Measurements from ENCODE around the gene ZNF441. TPM values are rescaled to one million over a fixed set of nuclear protein-coding genes. Genes with fewer than 3 reads are reported as not detected.

Gene ZNF441
- polyA plus RNA-seq, 1 donor from 2014 or later = 138 TPM

- TF ChIP-seq CTCF (IDR thresholded peaks at IDR 0.05; ENCODE audit: poor library complexity, severe bottlenecking) = no peak
These were observed 17.6 kb downstream of the ZNF441 start (continued) for GRCh38 chr19:11784356-11784755.

GRCh38 chr19:11787536-11787935 lies 20.7 kb downstream of the ZNF441 start:
- TF ChIP-seq RAD21 (conservative IDR thresholded peaks at IDR 0.05) (no peak), TAF1 (IDR thresholded peaks at IDR 0.05; ENCODE audit: low read depth) (no peak), REST (IDR thresholded peaks at IDR 0.05; ENCODE audit: borderline replicate concordance) (no peak), SMC3 (conservative IDR thresholded peaks at IDR 0.05; ENCODE audit: poor library complexity) (no peak), CTCF (IDR thresholded peaks at IDR 0.05; ENCODE audit: poor library complexity, severe bottlenecking) (no peak), POLR2AphosphoS5 (IDR thresholded peaks at IDR 0.05) (no peak), EP300 (conservative IDR thresholded peaks at IDR 0.05; ENCODE audit: poor library complexity, severe bottlenecking) (no peak), EZH2 (IDR thresholded peaks at IDR 0.05; ENCODE audit: borderline replicate concordance, insufficient read depth, low read length, poor library complexity, severe bottlenecking) (no peak), MXI1 (conservative IDR thresholded peaks at IDR 0.05; ENCODE audit: poor library complexity, severe bottlenecking) (no peak)
- Histone ChIP-seq H2AFZ (ENCODE audit: low read depth, low read length) (no peak overlapping the region), H3K9ac (ENCODE audit: low read length) (no peak overlapping the region), H3K79me2 (replicated peaks; ENCODE audit: insufficient read depth, low read length) (no peaks in the 10 kb centered on the region), H3K9me2 (ENCODE audit: insufficient read depth, low read length) (no peaks in the 10 kb centered on the region), H4K20me1 (ENCODE audit: insufficient read depth) (no peaks in the 10 kb centered on the region), H3K4me2 (ENCODE audit: low read length) (no peak overlapping the region), H3K36me3 (ENCODE audit: insufficient read depth, low read length) (peaks cover 12% of the 10 kb centered on the region), H3K4me3 (ENCODE audit: low read length) (no peak overlapping the region), H3F3A (ENCODE audit: insufficient read depth, low read length, poor library complexity, severe bottlenecking) (no peaks in the 10 kb centered on the region), H3K27me3 (ENCODE audit: insufficient read depth, low read depth, low read length) (no peaks in the 10 kb centered on the region), H3K27ac (ENCODE audit: low read length) (no peak overlapping the region), H3K9me3 (ENCODE audit: low read length) (peaks cover 7% of the 10 kb centered on the region)

- TF ChIP-seq TAF1 (IDR thresholded peaks at IDR 0.05; ENCODE audit: low read depth) (no peak), POLR2AphosphoS5 (IDR thresholded peaks at IDR 0.05) (no peak), EZH2 (IDR thresholded peaks at IDR 0.05; ENCODE audit: borderline replicate concordance, insufficient read depth, low read length, poor library complexity, severe bottlenecking) (no peak), CTCF (IDR thresholded peaks at IDR 0.05; ENCODE audit: poor library complexity, severe bottlenecking) (no peak), MXI1 (conservative IDR thresholded peaks at IDR 0.05; ENCODE audit: poor library complexity, severe bottlenecking) (no peak), EP300 (conservative IDR thresholded peaks at IDR 0.05; ENCODE audit: poor library complexity, severe bottlenecking) (no peak), REST (IDR thresholded peaks at IDR 0.05; ENCODE audit: borderline replicate concordance) (no peak), SMC3 (conservative IDR thresholded peaks at IDR 0.05; ENCODE audit: poor library complexity) (no peak), RAD21 (conservative IDR thresholded peaks at IDR 0.05) (no peak)
- no peaks in the 10 kb centered on the region for H4K20me1 ChIP-seq (ENCODE audit: insufficient read depth)
- no peaks in the 10 kb centered on the region for H3K9me2 ChIP-seq (ENCODE audit: insufficient read depth, low read length)
- H3K4me3 ChIP-seq (ENCODE audit: low read length) = no peak overlapping the region
- H3F3A ChIP-seq (ENCODE audit: insufficient read depth, low read length, poor library complexity, severe bottlenecking) = no peaks in the 10 kb centered on the region
- no peak overlapping the region for H3K27ac ChIP-seq (ENCODE audit: low read length)
- no peak overlapping the region for H2AFZ ChIP-seq (ENCODE audit: low read depth, low read length)
- no peaks in the 10 kb centered on the region for H3K79me2 ChIP-seq (replicated peaks; ENCODE audit: insufficient read depth, low read length)
- no peak overlapping the region for H3K9ac ChIP-seq (ENCODE audit: low read length)
- H3K27me3 ChIP-seq (ENCODE audit: insufficient read depth, low read depth, low read length) = no peaks in the 10 kb centered on the region
- H3K4me2 ChIP-seq (ENCODE audit: low read length) = no peak overlapping the region
- H3K36me3 ChIP-seq (ENCODE audit: insufficient read depth, low read length) = no peaks in the 10 kb centered on the region
- H3K9me3 ChIP-seq (ENCODE audit: low read length) = peaks cover 7% of the 10 kb centered on the region
These were observed 26.1 kb downstream of the ZNF441 start for GRCh38 chr19:11792942-11793341.
